ENCODE measurements around the gene TMEM25. TPM values are rescaled to one million over a fixed set of nuclear protein-coding genes. Genes with fewer than 3 reads are reported as not detected.

The TMEM25 gene
- total and polyA plus RNA-seq, 7 experiments from 2014 or later = 12.1 to 32.8 (median 27.6) TPM

DNA sequence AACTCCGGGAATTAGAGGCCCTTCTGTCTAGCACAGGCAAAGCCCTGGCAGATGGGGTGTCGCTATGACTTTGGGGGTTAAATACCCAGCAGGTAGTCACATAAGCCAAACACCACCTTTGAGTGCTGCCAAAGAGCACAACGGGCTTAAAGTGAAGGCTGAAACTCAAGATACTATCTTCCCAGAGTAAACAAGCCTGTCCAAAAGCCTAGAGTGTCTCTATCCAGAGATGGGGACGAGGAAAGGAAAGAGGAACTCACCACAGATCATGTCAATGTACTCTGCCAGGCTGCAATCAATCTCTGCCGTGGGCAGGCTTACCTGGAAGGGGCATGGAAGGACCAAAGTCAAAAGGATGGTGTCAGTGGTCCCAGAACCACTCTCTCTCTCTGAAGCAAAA lies 14.5 kb downstream of the TMEM25 start:
- Mint-ChIP-seq H3K27me3 (no peaks in the 10 kb centered on the region), H3K27ac (peak overlapping the region in 2 of 9 donors; percentile 37 to 45), H3K36me3 (peaks cover 0 to 14% (median 5%) of the 10 kb centered on the region in 5 donors), H3K9me3 (no peaks in the 10 kb centered on the region), H3K4me3 (no peak overlapping the region), H3K4me1 (peaks cover 0 to 2% (median 0%) of the 10 kb centered on the region in 7 donors)
- Histone ChIP-seq H3K36me3 (ENCODE audit: control insufficient read depth in 2 of 3, insufficient read depth in 3 of 3, low read length in 3 of 3) (peaks cover 0 to 21% (median 0%) of the 10 kb centered on the region in 3 experiments), H3K9me3 (ENCODE audit: control insufficient read depth in 2 of 3, low read length in 3 of 3) (no peaks in the 10 kb centered on the region), H3K4me3 (ENCODE audit: low read length) (no peak overlapping the region), H3K4me1 (ENCODE audit: control insufficient read depth in 2 of 2, insufficient read depth in 2 of 2, low read length in 2 of 2) (no peaks in the 10 kb centered on the region), H3K27me3 (ENCODE audit: control insufficient read depth in 2 of 2, insufficient read depth in 2 of 2, low read length in 2 of 2) (no peaks in the 10 kb centered on the region), H3K27ac (ENCODE audit: low read depth, low read length) (no peak overlapping the region)
- intact Hi-C loops (cut with micrococcal nuclease) = no loop called here
- DNase-seq (no peak), ATAC-seq (no peak)
- ChIA-PET POLR2A (no interaction called here), CTCF (no interaction called here)

DNA sequence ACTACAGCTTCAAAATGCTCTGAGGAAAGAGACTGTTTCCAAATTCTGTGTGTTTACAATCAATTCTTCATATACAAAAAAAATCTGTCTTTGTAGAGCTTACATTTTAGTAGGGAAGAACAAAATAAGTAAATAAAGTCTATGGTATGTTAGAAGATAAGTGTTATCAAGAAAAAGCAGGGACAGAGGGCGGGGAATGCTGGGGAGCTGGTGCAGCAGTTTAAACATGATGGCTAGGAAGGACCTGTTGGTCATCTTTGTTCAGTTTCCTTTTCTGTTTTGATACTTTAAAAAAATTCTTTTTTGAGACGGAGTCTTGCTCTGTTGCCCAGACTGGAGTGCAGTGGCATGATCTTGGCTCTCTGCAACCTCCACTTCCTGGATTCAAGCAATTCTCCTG lies 16.1 kb downstream of the TMEM25 start:
- H3K9me3 ChIP-seq (ENCODE audit: control insufficient read depth in 2 of 3, low read length in 3 of 3) = no peaks in the 10 kb centered on the region
- H3K36me3 Mint-ChIP-seq = peaks cover 1 to 14% (median 5%) of the 10 kb centered on the region in 5 donors
- H3K4me3 Mint-ChIP-seq = no peak overlapping the region
- peaks cover 0 to 2% (median 0%) of the 10 kb centered on the region in 7 donors for H3K4me1 Mint-ChIP-seq
- DNase-seq = no peak
- POLR2A ChIA-PET = no interaction called here
- no peak overlapping the region for H3K27ac ChIP-seq (ENCODE audit: low read depth, low read length)
- intact Hi-C loops (cut with micrococcal nuclease) = no loop called here
- no peaks in the 10 kb centered on the region for H3K9me3 Mint-ChIP-seq
- H3K4me1 ChIP-seq (ENCODE audit: control insufficient read depth in 2 of 2, insufficient read depth in 2 of 2, low read length in 2 of 2) = no peaks in the 10 kb centered on the region
- H3K27ac Mint-ChIP-seq = peak overlapping the region in 2 of 9 donors; percentile 32 to 53
- no peaks in the 10 kb centered on the region for H3K27me3 Mint-ChIP-seq
- no peak for ATAC-seq
- CTCF ChIA-PET = interaction anchor here (0.5 kb wide), 1 partner anchor 22 kb away, joined by 3 read pairs; no protein-coding TSS in a partner anchor
- H3K4me3 ChIP-seq (ENCODE audit: low read length) = no peak overlapping the region
- peaks cover 0 to 24% (median 0%) of the 10 kb centered on the region in 3 experiments for H3K36me3 ChIP-seq (ENCODE audit: control insufficient read depth in 2 of 3, insufficient read depth in 3 of 3, low read length in 3 of 3)
- H3K27me3 ChIP-seq (ENCODE audit: control insufficient read depth in 2 of 2, insufficient read depth in 2 of 2, low read length in 2 of 2) = no peaks in the 10 kb centered on the region

- Histone ChIP-seq H3K4me1 (ENCODE audit: control insufficient read depth in 2 of 2, insufficient read depth in 2 of 2, low read length in 2 of 2) (no peaks in the 10 kb centered on the region), H3K27ac (ENCODE audit: low read depth, low read length) (no peak overlapping the region), H3K36me3 (ENCODE audit: control insufficient read depth in 2 of 3, insufficient read depth in 3 of 3, low read length in 3 of 3) (peaks cover 0 to 33% (median 0%) of the 10 kb centered on the region in 3 experiments), H3K4me3 (ENCODE audit: low read length) (no peak overlapping the region), H3K9me3 (ENCODE audit: control insufficient read depth in 2 of 3, low read length in 3 of 3) (no peaks in the 10 kb centered on the region), H3K27me3 (ENCODE audit: control insufficient read depth in 2 of 2, insufficient read depth in 2 of 2, low read length in 2 of 2) (no peaks in the 10 kb centered on the region)
- H3K4me3 Mint-ChIP-seq = no peak overlapping the region
- peaks cover 5 to 37% (median 21%) of the 10 kb centered on the region in 5 donors for H3K36me3 Mint-ChIP-seq
- H3K4me1 Mint-ChIP-seq = no peaks in the 10 kb centered on the region
- H3K9me3 Mint-ChIP-seq = no peaks in the 10 kb centered on the region
- DNase-seq (no peak), ATAC-seq (no peak)
- intact Hi-C loops (cut with micrococcal nuclease) = no loop called here
- no peak overlapping the region for H3K27ac Mint-ChIP-seq
- ChIA-PET POLR2A (no interaction called here), CTCF (interaction anchor here (0.6 kb wide), 1 partner anchor 516 kb away, joined by 3 read pairs; no protein-coding TSS in a partner anchor)
- H3K27me3 Mint-ChIP-seq = no peaks in the 10 kb centered on the region
These were observed 21.3 kb downstream of the TMEM25 start for GRCh38 chr11:118552341-118552740.

DNA sequence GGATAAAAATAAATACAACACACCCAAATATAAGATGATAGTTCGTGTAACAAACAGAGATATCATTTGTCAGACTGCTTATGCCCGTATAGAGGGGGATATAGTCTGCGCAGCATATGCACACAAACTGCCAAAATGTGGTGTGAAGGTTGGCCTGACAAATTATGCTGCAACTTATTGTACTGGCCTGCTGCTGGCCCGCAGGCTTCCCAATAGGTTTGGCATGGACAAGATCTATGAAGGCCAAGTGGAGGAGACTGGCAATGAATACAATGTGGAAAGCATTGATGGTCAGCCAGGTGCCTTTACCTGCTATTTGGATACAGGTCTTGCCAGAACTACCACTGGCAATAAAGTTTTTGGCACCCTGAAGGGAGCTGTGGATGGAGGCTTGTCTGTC lies 29.8 kb downstream of the TMEM25 start:
- H3K27me3 ChIP-seq (ENCODE audit: control insufficient read depth in 2 of 2, insufficient read depth in 2 of 2, low read length in 2 of 2) = no peaks in the 10 kb centered on the region
- H3K4me3 ChIP-seq (ENCODE audit: low read length) = no peak overlapping the region
- ATAC-seq (no peak), DNase-seq (no peak)
- H3K9me3 Mint-ChIP-seq = no peaks in the 10 kb centered on the region
- POLR2A ChIA-PET = no interaction called here
- CTCF ChIA-PET = no interaction called here
- H3K27me3 Mint-ChIP-seq = no peaks in the 10 kb centered on the region
- no peaks in the 10 kb centered on the region for H3K4me1 ChIP-seq (ENCODE audit: control insufficient read depth in 2 of 2, insufficient read depth in 2 of 2, low read length in 2 of 2)
- peak overlapping the region in 1 of 9 donors; percentile 45 for H3K27ac Mint-ChIP-seq
- no peak overlapping the region for H3K27ac ChIP-seq (ENCODE audit: low read depth, low read length)
- intact Hi-C loops (cut with micrococcal nuclease) = loop anchor here in 1 of 2 donors (10.0 kb wide), 1 partner anchor 266 kb away; no protein-coding TSS in a partner anchor
- peaks cover 0 to 22% (median 3%) of the 10 kb centered on the region in 5 donors for H3K36me3 Mint-ChIP-seq
- H3K9me3 ChIP-seq (ENCODE audit: control insufficient read depth in 2 of 3, low read length in 3 of 3) = no peaks in the 10 kb centered on the region
- H3K4me3 Mint-ChIP-seq = no peak overlapping the region
- peaks cover 9 to 25% (median 16%) of the 10 kb centered on the region in 7 donors for H3K4me1 Mint-ChIP-seq
- H3K36me3 ChIP-seq (ENCODE audit: control insufficient read depth in 2 of 3, insufficient read depth in 3 of 3, low read length in 3 of 3) = peaks cover 0 to 30% (median 0%) of the 10 kb centered on the region in 3 experiments

DNA sequence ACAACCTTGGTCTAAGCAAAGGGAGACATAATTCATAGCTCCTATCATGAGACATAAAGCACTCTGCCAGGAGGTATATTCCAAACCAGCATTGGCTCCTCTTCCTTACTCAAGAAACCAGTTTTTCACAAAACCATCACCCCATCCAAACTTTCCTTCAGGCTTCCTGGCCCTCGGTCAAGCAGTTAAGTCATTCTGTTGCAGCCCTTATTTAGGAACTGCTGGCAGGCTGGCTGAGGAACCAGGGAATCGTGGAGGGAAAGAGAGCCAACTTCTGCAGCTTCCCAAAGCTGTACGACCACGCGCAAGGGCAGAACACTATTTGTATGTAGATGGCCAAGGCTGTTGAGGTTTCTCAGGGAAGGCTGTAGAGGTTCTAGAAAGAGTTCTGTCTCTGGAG lies 34.1 kb downstream of the TMEM25 start:
- POLR2A ChIA-PET = no interaction called here
- no peak overlapping the region for H3K4me3 ChIP-seq (ENCODE audit: low read length)
- intact Hi-C loops (cut with micrococcal nuclease) = loop anchor here (1.0 to 10.0 kb wide), 3 partner anchors 8 to 270 kb away; partner anchors contain the start of gene CD3E (in 1 of the 2)

GRCh38 chr11:118569670-118570069 lies 38.7 kb downstream of the TMEM25 start:
- H3K27me3 Mint-ChIP-seq = no peaks in the 10 kb centered on the region
- peak overlapping the region in 1 of 9 donors; percentile 98 for H3K27ac Mint-ChIP-seq
- peaks cover 24 to 44% (median 37%) of the 10 kb centered on the region in 7 donors for H3K4me1 Mint-ChIP-seq
- DNase-seq = no peak
- H3K4me3 Mint-ChIP-seq = no peak overlapping the region
- H3K9me3 Mint-ChIP-seq = peaks cover 0 to 2% (median 0%) of the 10 kb centered on the region in 11 donors
- Histone ChIP-seq H3K27ac (ENCODE audit: low read depth, low read length) (no peak overlapping the region), H3K27me3 (ENCODE audit: control insufficient read depth in 2 of 2, insufficient read depth in 2 of 2, low read length in 2 of 2) (no peaks in the 10 kb centered on the region), H3K9me3 (ENCODE audit: control insufficient read depth in 2 of 3, low read length in 3 of 3) (no peaks in the 10 kb centered on the region), H3K4me3 (ENCODE audit: low read length) (no peak overlapping the region), H3K36me3 (ENCODE audit: control insufficient read depth in 2 of 3, insufficient read depth in 3 of 3, low read length in 3 of 3) (peaks cover 0 to 7% (median 0%) of the 10 kb centered on the region in 3 experiments), H3K4me1 (ENCODE audit: control insufficient read depth in 2 of 2, insufficient read depth in 2 of 2, low read length in 2 of 2) (peaks cover 17 to 22% of the 10 kb centered on the region in 2 donors)
- intact Hi-C loops (cut with micrococcal nuclease) = loop anchor here (5.0 to 10.0 kb wide), 7 partner anchors 227 to 582 kb away; partner anchors contain the start of genes BCL9L (in 1 of the 2), CD3D (in 1 of the 2), CD3E (in 1 of the 2) and CD3G (in 1 of the 2)
- POLR2A ChIA-PET = interaction anchor here (0.6 to 1.2 kb wide), 4 partner anchors 217 to 533 kb away, joined by 3 to 4 read pairs (median 4); no protein-coding TSS in a partner anchor
- CTCF ChIA-PET = interaction anchor here (0.7 kb wide), 1 partner anchor 224 kb away, joined by 4 read pairs; no protein-coding TSS in a partner anchor
- peaks cover 0 to 5% (median 0%) of the 10 kb centered on the region in 5 donors for H3K36me3 Mint-ChIP-seq
- ATAC-seq = no peak

More for the DNA sequence above, 34.1 kb downstream of the TMEM25 start:
- H3K4me1 ChIP-seq (ENCODE audit: control insufficient read depth in 2 of 2, insufficient read depth in 2 of 2, low read length in 2 of 2) = no peaks in the 10 kb centered on the region
- H3K27me3 Mint-ChIP-seq = no peaks in the 10 kb centered on the region
- DNase-seq (no peak), ATAC-seq (no peak)
- no peaks in the 10 kb centered on the region for H3K27me3 ChIP-seq (ENCODE audit: control insufficient read depth in 2 of 2, insufficient read depth in 2 of 2, low read length in 2 of 2)
- peaks cover 0 to 4% (median 0%) of the 10 kb centered on the region in 5 donors for H3K36me3 Mint-ChIP-seq
- peak overlapping the region; percentile 54 to 97 (median 88) for H3K27ac Mint-ChIP-seq
- H3K4me3 Mint-ChIP-seq = peak overlapping the region; percentile 26 to 96 (median 80)
- H3K4me1 Mint-ChIP-seq = peaks cover 9 to 29% (median 20%) of the 10 kb centered on the region in 7 donors
- no peaks in the 10 kb centered on the region for H3K9me3 ChIP-seq (ENCODE audit: control insufficient read depth in 2 of 3, low read length in 3 of 3)
- peaks cover 0 to 8% (median 0%) of the 10 kb centered on the region in 3 experiments for H3K36me3 ChIP-seq (ENCODE audit: control insufficient read depth in 2 of 3, insufficient read depth in 3 of 3, low read length in 3 of 3)
- H3K9me3 Mint-ChIP-seq = no peaks in the 10 kb centered on the region
- H3K27ac ChIP-seq (ENCODE audit: low read depth, low read length) = peak overlapping the region; percentile 48
- CTCF ChIA-PET = no interaction called here
